ENCODE measurements around the gene KIF21A.
"Not testable (repeated sequence)": the region's sequence is repeated elsewhere in the genome, so short reads cannot be mapped to it uniquely, and the experiment has no call there.

The KIF21A gene

DNA sequence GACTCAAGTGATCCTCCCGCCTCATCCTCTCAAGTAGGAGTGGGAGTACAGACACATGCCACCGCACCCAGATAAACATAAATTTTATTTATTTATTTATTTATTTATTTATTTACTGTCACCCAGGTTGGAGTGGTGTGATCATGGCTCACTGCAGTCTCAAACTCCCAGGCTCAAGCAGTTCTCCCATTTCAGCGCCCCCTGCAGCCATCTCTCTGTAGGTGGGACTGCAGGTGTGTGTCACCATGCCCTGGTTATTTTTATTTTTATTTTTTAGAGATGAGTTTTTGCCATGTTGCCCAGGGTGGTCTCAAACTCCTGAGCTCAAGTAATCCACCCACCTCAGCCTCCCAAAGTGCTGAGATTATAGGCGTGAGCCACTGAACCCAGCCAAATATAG, 33.2 kb upstream of the KIF21A start:
- TF ChIP-seq, protein P1, sequence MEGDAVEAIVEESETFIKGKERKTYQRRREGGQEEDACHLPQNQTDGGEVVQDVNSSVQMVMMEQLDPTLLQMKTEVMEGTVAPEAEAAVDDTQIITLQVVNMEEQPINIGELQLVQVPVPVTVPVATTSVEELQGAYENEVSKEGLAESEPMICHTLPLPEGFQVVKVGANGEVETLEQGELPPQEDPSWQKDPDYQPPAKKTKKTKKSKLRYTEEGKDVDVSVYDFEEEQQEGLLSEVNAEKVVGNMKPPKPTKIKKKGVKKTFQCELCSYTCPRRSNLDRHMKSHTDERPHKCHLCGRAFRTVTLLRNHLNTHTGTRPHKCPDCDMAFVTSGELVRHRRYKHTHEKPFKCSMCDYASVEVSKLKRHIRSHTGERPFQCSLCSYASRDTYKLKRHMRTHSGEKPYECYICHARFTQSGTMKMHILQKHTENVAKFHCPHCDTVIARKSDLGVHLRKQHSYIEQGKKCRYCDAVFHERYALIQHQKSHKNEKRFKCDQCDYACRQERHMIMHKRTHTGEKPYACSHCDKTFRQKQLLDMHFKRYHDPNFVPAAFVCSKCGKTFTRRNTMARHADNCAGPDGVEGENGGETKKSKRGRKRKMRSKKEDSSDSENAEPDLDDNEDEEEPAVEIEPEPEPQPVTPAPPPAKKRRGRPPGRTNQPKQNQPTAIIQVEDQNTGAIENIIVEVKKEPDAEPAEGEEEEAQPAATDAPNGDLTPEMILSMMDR (IDR thresholded peaks at IDR 0.05; ENCODE audit: insufficient read depth, missing control alignments), result no peak
- no peak for DNase-seq (ENCODE audit: insufficient read length, low spot score)
- FAIRE-seq, result no peak

DNA sequence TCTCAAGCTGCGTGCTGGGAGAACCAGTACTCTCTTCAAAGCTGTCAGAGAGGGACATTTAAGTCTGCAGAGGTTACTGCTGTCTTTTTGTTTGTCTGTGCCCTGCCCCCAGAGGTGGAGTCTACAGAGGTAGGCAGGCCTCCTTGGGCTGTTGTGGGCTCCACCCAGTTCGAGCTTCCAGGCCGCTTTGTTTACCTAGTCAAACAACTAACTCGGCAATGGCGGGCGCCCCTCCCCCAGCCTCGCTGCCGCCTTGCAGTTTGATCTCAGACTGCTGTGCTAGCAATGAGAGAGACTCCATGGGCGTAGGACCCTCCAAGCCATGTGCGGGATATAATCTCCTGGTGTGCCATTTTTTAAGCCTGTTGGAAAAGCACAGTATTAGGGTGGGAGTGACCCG, 32.2 kb upstream of the KIF21A start:
- not testable (repeated sequence) for DNase-seq (ENCODE audit: insufficient read length, low spot score); FAIRE-seq

- TF ChIP-seq, protein P1 (IDR thresholded peaks at IDR 0.05; ENCODE audit: insufficient read depth, missing control alignments), result no peak
- FAIRE-seq, result no peak
- no peak for DNase-seq (ENCODE audit: insufficient read length, low spot score)
Observed at GRCh38 chr12:39467432-39467870, 24.5 kb upstream of the KIF21A start.

- TF ChIP-seq, protein P1 (IDR thresholded peaks at IDR 0.05; ENCODE audit: insufficient read depth, missing control alignments), result no peak
- no peak for DNase-seq (ENCODE audit: insufficient read length, low spot score)
- no peak for FAIRE-seq
Observed at GRCh38 chr12:39464976-39465695, 22.2 kb upstream of the KIF21A start.

GRCh38 chr12:39461059-39461458, 18.1 kb upstream of the KIF21A start:
- DNase-seq (ENCODE audit: insufficient read length, low spot score) (no peak), FAIRE-seq (no peak)
- TF ChIP-seq, protein P1 (IDR thresholded peaks at IDR 0.05; ENCODE audit: insufficient read depth, missing control alignments), result no peak

GRCh38 chr12:39459027-39459434, 16.1 kb upstream of the KIF21A start:
- DNase-seq (ENCODE audit: insufficient read length, low spot score), result no peak
- no peak for FAIRE-seq
- TF ChIP-seq, protein P1 (IDR thresholded peaks at IDR 0.05; ENCODE audit: insufficient read depth, missing control alignments), result no peak

- TF ChIP-seq, protein P1 (IDR thresholded peaks at IDR 0.05; ENCODE audit: insufficient read depth, missing control alignments), result no peak
- no peak for DNase-seq (ENCODE audit: insufficient read length, low spot score)
- FAIRE-seq, result no peak
Observed at GRCh38 chr12:39451977-39452376, 9.1 kb upstream of the KIF21A start.

Data from D721Med (cell line).